Testis (tissue), 5 donors: Measurements from ENCODE around the gene FRAS1. TPM values are rescaled to one million over a fixed set of nuclear protein-coding genes. Genes with fewer than 3 reads are reported as not detected.
A peak's percentile ranks its signal among the peaks of the same experiment; 100 is the strongest.
"Not testable (repeated sequence)": the region's sequence is repeated elsewhere in the genome, so short reads cannot be mapped to it uniquely, and the experiment has no call there.

Experiments used
- DNase-seq: peaks from one replicate; pipeline ENCODE4 v3.0.0-alpha.2; 2019
- H3K27ac ChIP-seq, 2 donors: fragments of 200-600 bp; sonication (generic); one replicate each; pipeline ENCODE4 v1.5.1; 2019
- H3K27me3 ChIP-seq: fragments of 200-600 bp; sonication (generic); one replicate; pipeline ENCODE4 v1.5.1; 2019
- H3K36me3 ChIP-seq: fragments of 200-600 bp; sonication (generic); one replicate; pipeline ENCODE4 v1.5.1; 2017; ENCODE audit warnings: low read depth; ENCODE audit errors: missing control alignments
- H3K4me1 ChIP-seq: fragments of 200-600 bp; sonication (generic); one replicate; pipeline ENCODE4 v1.5.1; 2019
- H3K4me3 ChIP-seq, 2 donors: fragments of 200-600 bp; sonication (generic); one replicate each; pipeline ENCODE4 v1.5.1; 2017 to 2019
- H3K9me3 ChIP-seq: fragments of 200-600 bp; sonication (generic); one replicate; pipeline ENCODE4 v1.5.1; 2017
- CTCF ChIP-seq, 3 experiments: fragments of 450-650 bp in 2 of 3; fragments of 200-600 bp in 1 of 3; sonication (generic) in 1 of 3; IDR thresholded peaks; one replicate each; pipeline ENCODE4 v1.5.1; 2016 to 2019; ENCODE audit warnings: antibody characterized with exemption in 3 of 3, mild to moderate bottlenecking in 2 of 3, moderate library complexity in 1 of 3
- POLR2A ChIP-seq: fragments of 450-650 bp; IDR thresholded peaks from one replicate; pipeline ENCODE4 v1.6.1; 2017; ENCODE audit warnings: antibody characterized with exemption, mild to moderate bottlenecking, moderate library complexity
- WGBS, 2 donors: methylation state at CpG; one replicate each; pipeline ENCODE4 v1.1.5; 2018; 5-methylcytosine and 5-hydroxymethylcytosine counted together
- intact Hi-C: fragments of 100-400 bp; cut with DNase I; formaldehyde crosslinking; loops from one replicate; pipeline ENCODE4 v1.15.1; 2023; ENCODE audit warnings: low total_unique reads
- long read RNA-seq, 2 donors: transcript quantifications; one replicate each; lab custom pipeline, GENCODE V29; 2026
- polyA plus RNA-seq: library from polyadenylated mRNA; stranded (reverse); fragments of 350-450 nt; fragmentation: Illumina TruSeq; extraction: RNeasy Lipid Tissue Mini Kit (QIAGEN cat#74804); gene quantifications from one replicate; pipeline ENCODE4 v1.2.3, GENCODE V29; 2014; ENCODE audit warnings: low read depth, low replicate concordance; ENCODE audit not compliant: insufficient read depth
- total RNA-seq, 2 donors: library from RNA; depleted of rRNA; stranded (reverse); fragments of >200 nt; gene quantifications; one replicate each; pipeline ENCODE4 v1.2.3, GENCODE V29; 2016

The FRAS1 gene
- 1 to 10 TPM; 3.5 to 3.7 TPM for total RNA-seq
- 2.2 TPM for polyA plus RNA-seq
- long read RNA-seq, donor 1 = 0 reads
- long read RNA-seq, donor 2 = 0 reads

GRCh38 chr4:78057135-78057599 is at the start of gene FRAS1:
Gene FRAS1 (plus strand): TSS chr4:78057323. CDS start chr4:78058010, 687 bp downstream.
- Histone ChIP-seq H3K4me3 (peak within 1 kb of the TSS; percentile 44 to 60), H3K4me1 (peaks cover 21% of the 10 kb centered on the region), H3K27ac (no peak within 1 kb of the TSS), H3K9me3 (no peaks in the 10 kb centered on the region), H3K36me3 (no peaks in the 10 kb centered on the region), H3K27me3 (no peaks in the 10 kb centered on the region)
- intact Hi-C loops = no loop called here
- peak; percentile 26 for DNase-seq
- no peak for TF ChIP-seq CTCF (IDR thresholded peaks at IDR 0.05)
- TF ChIP-seq POLR2A = no peak
- WGBS, 2 donors = 0 to 2% methylated on average over 34 to 39 of the region's 39 CpGs

- H3K36me3 ChIP-seq, H3K9me3 ChIP-seq, H3K27me3 ChIP-seq, H3K4me3 ChIP-seq, DNase-seq, H3K27ac ChIP-seq, intact Hi-C loops, H3K4me1 ChIP-seq: not testable (repeated sequence)
- WGBS, 2 donors = 88 to 97% methylated on average over 5 of the region's 5 CpGs
Observed at GRCh38 chr4:78011003-78011402, 46.1 kb upstream of the FRAS1 start.

GRCh38 chr4:78014889-78015886 is 41.9 kb upstream of the FRAS1 start:
- no peak for DNase-seq
- Histone ChIP-seq H3K36me3 (no peaks in the 10 kb centered on the region), H3K4me1 (no peaks in the 10 kb centered on the region), H3K27ac (no peak overlapping the region), H3K27me3 (no peaks in the 10 kb centered on the region), H3K9me3 (no peaks in the 10 kb centered on the region), H3K4me3 (no peak overlapping the region)
- intact Hi-C loops = no loop called here
- WGBS, 2 donors = 87 to 88% methylated on average over 10 of the region's 10 CpGs
- TF ChIP-seq POLR2A (no peak), CTCF (IDR thresholded peaks at IDR 0.05) (no peak)

GRCh38 chr4:78018271-78019049 is 38.7 kb upstream of the FRAS1 start:
- WGBS, 2 donors = 64 to 66% methylated on average over 3 of the region's 3 CpGs
- DNase-seq = no peak

More at GRCh38 chr4:78018271-78019049, 38.7 kb upstream of the FRAS1 start:
- intact Hi-C loops = no loop called here
- H3K9me3 ChIP-seq = no peaks in the 10 kb centered on the region
- H3K36me3 ChIP-seq = no peaks in the 10 kb centered on the region
- no peak overlapping the region for H3K4me3 ChIP-seq
- no peak overlapping the region for H3K27ac ChIP-seq
- H3K4me1 ChIP-seq = no peaks in the 10 kb centered on the region
- no peak for TF ChIP-seq POLR2A
- no peak for TF ChIP-seq CTCF (IDR thresholded peaks at IDR 0.05)
- H3K27me3 ChIP-seq = no peaks in the 10 kb centered on the region
